Measurements from ENCODE around the gene PAK1. TPM values are rescaled to one million over a fixed set of nuclear protein-coding genes. Genes with fewer than 3 reads are reported as not detected.

Gene PAK1
- total RNA-seq (10 to 100 TPM; 13.1 to 16.7 TPM), total RNA-seq (14.3 to 18.7 reads per million in 2 donors)

DNA sequence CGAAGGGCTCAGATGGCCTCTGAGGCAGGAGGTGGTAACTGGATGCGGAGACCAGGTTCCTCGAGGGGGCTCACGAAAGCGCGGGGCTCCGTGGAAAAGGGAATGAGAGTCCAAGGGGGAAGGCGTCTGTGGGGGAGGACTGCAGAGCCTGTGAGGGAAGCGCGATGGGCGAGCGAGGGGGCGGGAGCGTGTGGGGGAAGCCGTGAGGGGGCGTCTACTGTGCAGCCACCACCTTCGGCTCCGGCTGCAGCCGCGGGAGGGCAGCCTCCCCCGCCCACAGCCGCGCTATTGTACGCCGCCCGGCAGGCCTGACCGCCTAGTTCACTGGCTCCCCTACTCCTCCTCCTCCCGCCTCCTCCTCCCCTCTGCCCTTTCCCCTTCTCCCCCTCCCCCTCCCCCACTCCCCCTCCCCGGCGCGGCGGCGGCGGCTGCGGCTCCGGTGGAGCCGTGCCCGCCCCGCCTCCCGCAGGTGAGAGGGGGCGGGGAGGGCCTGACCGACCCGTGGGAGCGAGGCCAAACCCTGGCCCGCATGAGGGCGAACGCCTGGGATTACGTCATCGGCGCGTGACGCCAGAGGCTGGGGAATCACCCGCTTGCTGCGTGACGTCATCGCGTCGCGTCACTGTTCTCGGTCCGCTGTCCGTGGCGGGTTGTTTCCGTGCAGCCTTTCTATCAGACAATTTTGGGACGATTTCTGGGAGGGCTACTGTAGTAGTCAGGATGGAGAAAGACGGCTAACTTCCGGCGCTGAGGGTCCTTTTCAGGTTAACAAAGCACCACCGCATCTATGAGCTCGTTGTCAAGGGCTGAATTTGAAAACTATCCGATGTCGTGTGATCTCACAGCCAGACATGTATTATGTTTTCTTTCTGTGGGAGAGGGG is at the start of gene PAK1:
PAK1 (minus strand) TSS at position 294 of the 883 bp plus-strand sequence. CDS start 81,574 bp downstream, outside the sequence.
- H3K27me3 Mint-ChIP-seq: peaks cover 7% of the 10 kb centered on the region
- peak within 1 kb of the TSS; percentile 93 for H3K4me3 Mint-ChIP-seq
- no peaks in the 10 kb centered on the region for H3K9me3 ChIP-seq (ENCODE audit: control insufficient read depth, low read length, poor library complexity, severe bottlenecking)
- H3K4me1 Mint-ChIP-seq: peaks cover 14% of the 10 kb centered on the region
- DNase-seq (peak; percentile 79 to 92 (median 85)), ATAC-seq (peak; percentile 85)
- peak within 1 kb of the TSS; percentile 96 for H3K27ac Mint-ChIP-seq
- H3K36me3 Mint-ChIP-seq (ENCODE audit: low read depth): peaks cover 4% of the 10 kb centered on the region

DNA sequence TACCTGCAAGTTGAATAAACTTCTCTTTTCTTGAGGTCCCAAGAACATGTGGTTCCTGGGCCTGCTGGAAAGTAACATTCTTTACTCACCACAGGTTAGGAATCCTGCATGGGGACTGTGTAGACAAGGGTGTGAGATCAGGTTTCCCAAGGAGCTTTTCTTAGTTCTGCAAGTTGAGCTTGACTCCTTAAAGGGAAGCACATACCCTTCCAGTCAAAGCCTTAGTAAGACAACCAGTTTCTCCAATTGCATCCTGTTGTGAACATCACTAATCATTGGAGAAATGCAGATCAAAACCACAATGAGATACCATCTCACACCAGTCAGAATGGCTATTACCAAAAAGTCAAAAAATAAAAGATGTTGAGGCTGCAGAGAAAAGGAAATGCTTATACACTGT is 48.3 kb upstream of the PAK1 start:
- no peaks in the 10 kb centered on the region for H3K9me3 ChIP-seq (ENCODE audit: control insufficient read depth, low read length, poor library complexity, severe bottlenecking)
- Mint-ChIP-seq H3K36me3 (ENCODE audit: low read depth) (no peaks in the 10 kb centered on the region), H3K4me3 (no peak overlapping the region), H3K27me3 (no peaks in the 10 kb centered on the region), H3K27ac (no peak overlapping the region), H3K4me1 (peaks cover 3% of the 10 kb centered on the region)
- no peak for ATAC-seq
- no peak for DNase-seq

DNA sequence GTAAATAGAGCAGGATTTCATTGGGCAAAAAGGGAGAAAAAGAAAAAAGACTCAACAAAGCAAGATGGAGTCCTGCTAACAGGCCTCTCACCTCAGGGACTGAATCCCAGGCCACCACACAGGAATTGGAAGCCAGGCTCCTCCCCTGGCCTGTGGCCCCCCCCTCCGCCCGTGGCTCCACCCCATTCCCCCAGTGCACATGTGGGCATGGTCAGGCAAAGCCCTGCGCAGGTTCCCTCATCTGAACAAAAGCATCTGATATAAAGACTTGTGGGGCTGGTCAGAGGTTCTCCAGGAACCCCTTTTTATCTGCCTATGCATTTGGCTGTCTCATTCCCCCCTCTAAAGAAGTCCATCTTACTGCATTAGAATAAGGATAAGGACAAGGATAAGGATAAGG is 46.0 kb upstream of the PAK1 start:
- no peaks in the 10 kb centered on the region for H3K36me3 Mint-ChIP-seq (ENCODE audit: low read depth)
- H3K4me1 Mint-ChIP-seq: peaks cover 3% of the 10 kb centered on the region
- no peaks in the 10 kb centered on the region for H3K27me3 Mint-ChIP-seq
- no peak for DNase-seq
- H3K4me3 Mint-ChIP-seq: no peak overlapping the region
- no peaks in the 10 kb centered on the region for H3K9me3 ChIP-seq (ENCODE audit: control insufficient read depth, low read length, poor library complexity, severe bottlenecking)
- H3K27ac Mint-ChIP-seq: no peak overlapping the region
- no peak for ATAC-seq

DNA sequence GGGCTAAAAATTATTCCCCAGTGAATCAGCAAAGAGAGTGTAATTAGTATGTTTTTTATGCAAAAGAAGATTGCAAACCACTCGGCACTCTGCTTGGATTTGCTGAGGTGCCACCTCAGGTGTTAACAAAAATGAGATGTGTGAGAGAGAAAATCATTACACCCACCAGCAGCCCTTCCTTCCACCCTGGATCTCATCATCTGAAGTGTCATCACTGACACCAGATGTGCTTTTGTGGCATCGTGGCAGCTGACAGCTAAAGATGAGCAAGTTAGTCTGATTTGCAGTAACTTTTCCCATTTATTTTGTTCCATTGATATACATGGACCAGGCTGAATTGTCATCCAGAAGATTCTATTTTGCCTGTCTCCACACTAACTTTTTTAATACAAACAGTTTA is 44.6 kb upstream of the PAK1 start:
- H3K36me3 Mint-ChIP-seq (ENCODE audit: low read depth): no peaks in the 10 kb centered on the region
- DNase-seq (no peak), ATAC-seq (no peak)
- H3K27me3 Mint-ChIP-seq: no peaks in the 10 kb centered on the region
- H3K9me3 ChIP-seq (ENCODE audit: control insufficient read depth, low read length, poor library complexity, severe bottlenecking): no peaks in the 10 kb centered on the region
- no peak overlapping the region for H3K27ac Mint-ChIP-seq
- H3K4me3 Mint-ChIP-seq: no peak overlapping the region
- H3K4me1 Mint-ChIP-seq: no peaks in the 10 kb centered on the region

DNA sequence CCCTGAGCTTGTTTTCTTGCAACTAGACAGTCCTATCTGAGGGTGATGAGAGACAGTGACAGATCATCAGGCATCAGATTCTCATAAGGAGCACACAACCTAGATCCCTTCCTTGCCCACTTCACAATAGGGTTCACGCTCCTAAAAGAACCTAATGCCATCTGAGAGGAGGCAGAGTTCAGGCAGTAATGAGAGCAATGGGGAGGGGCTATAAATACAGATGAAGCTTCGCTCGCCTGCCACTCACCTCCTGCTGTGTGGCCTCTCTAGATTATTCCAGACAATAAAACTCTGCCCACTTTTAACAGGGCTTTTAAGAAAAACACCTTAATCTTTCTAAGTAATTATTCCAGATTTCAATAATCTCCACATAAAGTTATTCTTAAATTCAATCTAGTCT is 43.9 kb upstream of the PAK1 start:
- no peak for DNase-seq
- H3K36me3 Mint-ChIP-seq (ENCODE audit: low read depth): no peaks in the 10 kb centered on the region
- no peaks in the 10 kb centered on the region for H3K4me1 Mint-ChIP-seq
- H3K27me3 Mint-ChIP-seq: no peaks in the 10 kb centered on the region
- H3K27ac Mint-ChIP-seq: no peak overlapping the region
- no peaks in the 10 kb centered on the region for H3K9me3 ChIP-seq (ENCODE audit: control insufficient read depth, low read length, poor library complexity, severe bottlenecking)
- ATAC-seq: no peak
- H3K4me3 Mint-ChIP-seq: no peak overlapping the region

DNA sequence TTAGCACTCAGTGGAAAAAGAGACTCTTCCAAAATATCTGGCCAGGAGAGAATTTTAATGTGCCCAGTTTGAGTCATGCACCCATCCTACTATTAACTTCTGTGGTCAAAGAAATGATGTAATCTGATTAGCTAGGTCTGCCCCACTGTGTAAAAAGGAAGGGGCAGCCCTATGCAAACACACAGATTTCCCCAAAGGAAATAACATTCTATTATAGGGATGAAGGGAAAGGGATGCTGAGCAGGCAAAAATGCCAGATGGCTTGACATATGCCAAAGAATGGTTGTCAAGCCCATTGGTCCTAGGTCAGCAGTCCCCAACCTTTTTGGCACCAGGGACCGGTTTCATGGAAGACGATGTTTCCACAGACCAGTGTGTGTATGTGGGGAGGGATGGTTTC is 43.3 kb upstream of the PAK1 start:
- H3K4me3 Mint-ChIP-seq: no peak overlapping the region
- no peaks in the 10 kb centered on the region for H3K27me3 Mint-ChIP-seq
- DNase-seq (no peak), ATAC-seq (no peak)
- no peaks in the 10 kb centered on the region for H3K9me3 ChIP-seq (ENCODE audit: control insufficient read depth, low read length, poor library complexity, severe bottlenecking)
- no peak overlapping the region for H3K27ac Mint-ChIP-seq
- H3K4me1 Mint-ChIP-seq: no peaks in the 10 kb centered on the region
- peaks cover 2% of the 10 kb centered on the region for H3K36me3 Mint-ChIP-seq (ENCODE audit: low read depth)

DNA sequence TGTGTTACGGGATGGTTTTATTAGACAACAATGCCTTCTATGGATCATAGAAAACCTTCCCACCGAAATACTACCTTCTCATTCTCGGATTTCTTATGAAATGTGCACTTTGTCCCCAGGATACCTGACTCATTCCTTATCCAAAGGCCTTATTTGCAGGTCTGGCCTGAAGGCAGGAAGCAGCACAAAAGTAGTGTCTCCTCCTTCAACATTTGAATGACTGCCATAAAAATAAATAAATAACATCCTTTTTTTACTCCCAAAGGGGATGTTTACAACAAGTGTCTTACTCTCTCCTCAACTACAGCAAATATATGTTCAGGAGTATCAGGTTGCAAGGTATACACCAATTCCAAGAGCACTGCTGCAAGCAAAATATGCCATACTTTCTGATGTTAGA is 41.6 kb upstream of the PAK1 start:
- peaks cover 12% of the 10 kb centered on the region for H3K27me3 Mint-ChIP-seq
- H3K27ac Mint-ChIP-seq: no peak overlapping the region
- ATAC-seq (no peak), DNase-seq (no peak)
- no peak overlapping the region for H3K4me3 Mint-ChIP-seq
- peaks cover 3% of the 10 kb centered on the region for H3K36me3 Mint-ChIP-seq (ENCODE audit: low read depth)
- no peaks in the 10 kb centered on the region for H3K4me1 Mint-ChIP-seq
- no peaks in the 10 kb centered on the region for H3K9me3 ChIP-seq (ENCODE audit: control insufficient read depth, low read length, poor library complexity, severe bottlenecking)

DNA sequence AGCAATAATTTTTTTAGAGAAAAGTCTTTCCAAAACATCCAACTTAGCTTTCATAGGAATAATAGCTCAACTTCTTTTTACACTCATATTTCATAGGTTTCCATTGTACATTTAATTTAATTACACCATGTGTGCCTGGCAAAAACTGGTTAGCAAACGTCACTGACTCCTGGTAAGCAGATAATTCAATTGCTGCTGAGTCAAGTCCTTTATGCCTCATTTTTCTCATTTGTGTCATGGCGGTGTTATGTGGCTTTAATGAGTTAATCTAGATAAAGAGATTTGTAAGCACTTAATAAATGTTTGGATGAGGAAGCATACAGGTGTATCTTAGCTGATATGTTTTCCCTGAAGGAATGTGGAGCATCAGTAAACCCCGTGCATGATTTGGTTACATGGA is 41.2 kb upstream of the PAK1 start:
- Mint-ChIP-seq H3K27me3 (peaks cover 16% of the 10 kb centered on the region), H3K27ac (no peak overlapping the region), H3K4me3 (no peak overlapping the region), H3K36me3 (ENCODE audit: low read depth) (peaks cover 3% of the 10 kb centered on the region), H3K4me1 (no peaks in the 10 kb centered on the region)
- DNase-seq (no peak), ATAC-seq (no peak)
- no peaks in the 10 kb centered on the region for H3K9me3 ChIP-seq (ENCODE audit: control insufficient read depth, low read length, poor library complexity, severe bottlenecking)

DNA sequence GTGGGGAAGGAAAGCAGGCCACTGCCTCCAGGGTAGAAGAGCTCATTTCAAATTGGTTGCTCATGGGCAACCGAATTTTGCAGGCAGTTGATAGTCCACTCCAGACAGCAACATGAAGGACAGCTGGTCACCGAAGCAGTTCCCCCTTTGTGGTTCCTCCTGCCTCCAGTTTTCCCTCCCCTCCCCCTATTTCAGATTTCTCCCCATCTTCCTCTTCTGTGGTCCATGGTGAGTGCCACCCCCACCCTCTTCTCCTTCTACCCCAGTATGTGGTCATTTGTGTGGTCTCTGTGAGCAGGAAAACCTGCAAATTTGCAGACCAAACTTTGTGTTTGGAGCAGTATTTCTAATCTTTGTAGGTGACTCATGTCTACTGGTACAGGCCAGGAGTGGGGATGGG is 38.2 kb upstream of the PAK1 start:
- H3K36me3 Mint-ChIP-seq (ENCODE audit: low read depth): peaks cover 3% of the 10 kb centered on the region
- H3K27me3 Mint-ChIP-seq: peaks cover 28% of the 10 kb centered on the region
- no peak overlapping the region for H3K4me3 Mint-ChIP-seq
- DNase-seq (no peak), ATAC-seq (no peak)
- H3K9me3 ChIP-seq (ENCODE audit: control insufficient read depth, low read length, poor library complexity, severe bottlenecking): no peaks in the 10 kb centered on the region
- no peaks in the 10 kb centered on the region for H3K4me1 Mint-ChIP-seq
- H3K27ac Mint-ChIP-seq: no peak overlapping the region

DNA sequence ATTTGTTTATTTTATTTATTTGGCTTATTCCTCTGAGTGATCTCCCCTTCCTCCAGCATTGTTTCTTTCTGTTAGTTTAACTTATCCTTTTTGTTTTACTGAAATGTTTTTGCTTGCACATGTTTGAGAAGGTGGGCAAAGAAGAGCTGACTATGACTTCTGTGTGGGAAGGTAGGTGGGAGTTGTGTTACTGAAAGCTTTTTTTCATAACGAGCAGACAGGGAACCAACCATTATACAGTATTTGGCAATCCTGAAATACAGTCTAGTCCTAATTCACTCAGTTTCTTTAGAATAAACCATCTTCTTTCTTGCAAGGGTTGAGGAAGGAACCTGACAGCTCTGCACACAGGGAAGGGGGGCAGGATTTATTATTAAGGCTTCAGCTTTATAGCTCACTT is 37.0 kb upstream of the PAK1 start:
- DNase-seq (no peak), ATAC-seq (no peak)
- H3K36me3 Mint-ChIP-seq (ENCODE audit: low read depth): peaks cover 3% of the 10 kb centered on the region
- no peaks in the 10 kb centered on the region for H3K9me3 ChIP-seq (ENCODE audit: control insufficient read depth, low read length, poor library complexity, severe bottlenecking)
- no peak overlapping the region for H3K27ac Mint-ChIP-seq
- H3K27me3 Mint-ChIP-seq: peaks cover 41% of the 10 kb centered on the region
- no peak overlapping the region for H3K4me3 Mint-ChIP-seq
- H3K4me1 Mint-ChIP-seq: no peaks in the 10 kb centered on the region

DNA sequence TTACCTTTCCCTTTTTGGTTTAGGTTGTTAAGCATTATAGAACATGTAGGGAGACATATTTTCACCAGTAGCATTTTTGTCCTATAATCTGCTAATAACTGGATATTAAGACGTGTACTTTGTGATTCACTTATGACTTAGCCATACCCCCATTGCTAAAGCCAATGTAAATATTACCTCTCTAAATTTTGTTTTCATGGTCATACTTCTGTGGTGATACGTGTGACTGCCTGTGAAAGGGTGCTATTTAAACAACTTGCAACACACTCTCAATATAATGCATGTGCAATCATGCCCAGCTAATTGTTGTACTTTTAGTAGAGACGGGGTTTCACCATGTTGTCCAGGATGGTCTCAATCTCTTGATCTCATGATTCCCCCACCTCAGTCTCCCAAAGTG is 36.2 kb upstream of the PAK1 start:
- Mint-ChIP-seq H3K27me3 (peaks cover 48% of the 10 kb centered on the region), H3K27ac (no peak overlapping the region), H3K36me3 (ENCODE audit: low read depth) (peaks cover 7% of the 10 kb centered on the region), H3K4me3 (no peak overlapping the region), H3K4me1 (no peaks in the 10 kb centered on the region)
- DNase-seq (no peak), ATAC-seq (no peak)
- H3K9me3 ChIP-seq (ENCODE audit: control insufficient read depth, low read length, poor library complexity, severe bottlenecking): no peaks in the 10 kb centered on the region

DNA sequence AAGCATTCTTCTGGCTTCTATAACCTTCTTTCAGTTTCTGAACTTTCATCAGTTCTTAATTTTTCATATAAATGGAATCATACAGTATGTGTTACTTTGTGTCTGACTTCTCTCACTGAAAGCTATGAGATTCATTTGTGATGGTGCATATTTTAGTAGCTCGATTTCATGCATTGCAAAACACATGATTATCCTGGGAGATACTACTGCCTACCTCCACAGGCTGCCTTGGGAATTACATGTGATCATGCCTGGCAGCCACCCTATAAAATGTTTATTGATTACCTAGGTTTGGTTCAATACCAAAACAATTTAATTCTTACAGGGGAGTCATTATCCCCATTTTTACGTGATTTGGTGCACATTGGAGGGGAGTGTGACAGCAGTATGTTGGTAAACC is 34.1 kb upstream of the PAK1 start:
- H3K36me3 Mint-ChIP-seq (ENCODE audit: low read depth): peaks cover 7% of the 10 kb centered on the region

DNA sequence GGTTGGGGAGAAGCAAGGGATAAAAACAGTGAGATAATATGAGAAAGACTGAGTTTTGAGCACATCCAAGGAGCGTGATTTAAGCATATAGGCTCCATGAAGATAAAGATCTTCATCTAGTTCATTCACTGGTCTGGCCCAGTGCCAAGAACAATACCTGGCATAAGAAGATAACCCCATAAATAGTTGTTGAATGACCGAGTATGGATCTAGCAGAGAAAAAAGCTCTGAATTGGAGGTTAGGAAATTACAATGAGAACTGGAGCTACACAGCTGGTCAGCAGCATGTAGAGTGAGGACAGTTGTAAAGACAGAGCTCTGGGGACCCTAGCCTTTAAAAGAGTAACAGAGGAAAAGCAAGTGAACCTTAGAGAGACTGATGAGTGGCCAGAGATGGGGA is 33.0 kb upstream of the PAK1 start:
- DNase-seq (no peak), ATAC-seq (no peak)
- no peaks in the 10 kb centered on the region for H3K4me1 Mint-ChIP-seq
- H3K4me3 Mint-ChIP-seq: no peak overlapping the region
- peaks cover 4% of the 10 kb centered on the region for H3K36me3 Mint-ChIP-seq (ENCODE audit: low read depth)
- H3K27ac Mint-ChIP-seq: peak overlapping the region; percentile 67
- no peaks in the 10 kb centered on the region for H3K9me3 ChIP-seq (ENCODE audit: control insufficient read depth, low read length, poor library complexity, severe bottlenecking)
- H3K27me3 Mint-ChIP-seq: peaks cover 56% of the 10 kb centered on the region

More for the DNA sequence above, 34.1 kb upstream of the PAK1 start:
- ATAC-seq: no peak
- no peaks in the 10 kb centered on the region for H3K4me1 Mint-ChIP-seq
- DNase-seq: no peak
- H3K27ac Mint-ChIP-seq: no peak overlapping the region
- peaks cover 50% of the 10 kb centered on the region for H3K27me3 Mint-ChIP-seq
- H3K9me3 ChIP-seq (ENCODE audit: control insufficient read depth, low read length, poor library complexity, severe bottlenecking): no peaks in the 10 kb centered on the region
- H3K4me3 Mint-ChIP-seq: no peak overlapping the region

DNA sequence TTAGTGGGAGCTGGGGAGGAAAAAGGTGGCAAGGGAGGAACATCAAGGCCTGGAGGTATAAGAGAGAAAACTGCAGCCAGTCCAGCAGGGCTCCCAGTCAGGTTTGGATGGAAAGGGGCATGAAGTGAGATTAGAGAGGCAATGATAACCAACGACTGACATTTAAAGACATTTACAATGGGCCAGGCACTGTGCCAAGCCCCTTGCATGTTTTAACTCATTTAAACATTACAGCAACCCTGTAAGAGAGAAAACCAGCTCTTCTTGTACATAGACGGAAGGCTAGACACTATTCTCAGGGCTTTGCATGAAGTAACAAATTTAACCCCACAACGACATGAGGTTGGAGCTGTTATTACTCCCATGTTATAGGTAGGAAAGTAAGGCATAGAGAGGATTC is 32.1 kb upstream of the PAK1 start:
- H3K36me3 Mint-ChIP-seq (ENCODE audit: low read depth): peaks cover 4% of the 10 kb centered on the region
- peak overlapping the region; percentile 67 for H3K27ac Mint-ChIP-seq
- DNase-seq (no peak), ATAC-seq (no peak)
- H3K9me3 ChIP-seq (ENCODE audit: control insufficient read depth, low read length, poor library complexity, severe bottlenecking): no peaks in the 10 kb centered on the region
- H3K27me3 Mint-ChIP-seq: peaks cover 53% of the 10 kb centered on the region
- H3K4me3 Mint-ChIP-seq: no peak overlapping the region
- H3K4me1 Mint-ChIP-seq: no peaks in the 10 kb centered on the region

Data from T-helper 17 cell (primary cell).